H9 (cell line): ENCODE measurements around the gene MPP2. TPM values are rescaled to one million over a fixed set of nuclear protein-coding genes. Genes with fewer than 3 reads are reported as not detected.

Experiments
- DNase-seq: peaks from one replicate; pipeline ENCODE4 v3.0.0-alpha.2; 2017
- H2AFZ ChIP-seq: one replicate; pipeline ENCODE4 v1.6.1; 2013; ENCODE audit warnings: mild to moderate bottlenecking, low read length, control low read depth, moderate library complexity
- H2AK5ac ChIP-seq: 2 replicates; pipeline ENCODE4 v1.6.1; 2013; ENCODE audit warnings: low read length, control low read depth, mixed read lengths; ENCODE audit not compliant: insufficient read length
- H2BK120ac ChIP-seq: one replicate; pipeline ENCODE4 v1.6.1; 2013; ENCODE audit warnings: low read depth, mild to moderate bottlenecking, low read length, control low read depth, inconsistent platforms; ENCODE audit not compliant: poor library complexity, severe bottlenecking
- H2BK12ac ChIP-seq: 2 replicates; pipeline ENCODE4 v1.6.1; 2013; ENCODE audit warnings: low read length, control low read depth, mixed read lengths, low read depth; ENCODE audit not compliant: insufficient read length
- H2BK15ac ChIP-seq: 2 replicates; pipeline ENCODE4 v1.6.1; 2013; ENCODE audit warnings: low read depth, low read length, control low read depth
- H2BK20ac ChIP-seq: one replicate; pipeline ENCODE4 v1.6.1; 2013; ENCODE audit warnings: low read depth, mild to moderate bottlenecking, low read length, control low read depth, inconsistent platforms; ENCODE audit not compliant: poor library complexity, severe bottlenecking
- H2BK5ac ChIP-seq: 2 replicates; pipeline ENCODE4 v1.6.1; 2013; ENCODE audit warnings: low read length, control low read depth, mixed read lengths; ENCODE audit not compliant: insufficient read length
- H3K14ac ChIP-seq: 2 replicates; pipeline ENCODE4 v1.6.1; 2013; ENCODE audit warnings: low read length, control low read depth; ENCODE audit not compliant: insufficient read depth
- H3K18ac ChIP-seq: 2 replicates; pipeline ENCODE4 v1.6.1; 2013; ENCODE audit warnings: low read depth, mild to moderate bottlenecking, mixed read lengths, low read length, control low read depth; ENCODE audit not compliant: insufficient read length
- H3K23ac ChIP-seq: 2 replicates; pipeline ENCODE4 v1.6.1; 2013; ENCODE audit warnings: low read length, control low read depth, mixed read lengths, low read depth; ENCODE audit not compliant: insufficient read length
- H3K23me2 ChIP-seq: 2 replicates; pipeline ENCODE4 v1.6.1; 2013; ENCODE audit warnings: low read depth, mild to moderate bottlenecking, mixed read lengths, low read length, control low read depth; ENCODE audit not compliant: insufficient read length, poor library complexity, severe bottlenecking
- H3K27ac ChIP-seq: 2 replicates; pipeline ENCODE4 v1.5.1; 2013; ENCODE audit warnings: low read length, control low read depth, mixed read lengths, low read depth; ENCODE audit not compliant: insufficient read length
- H3K27me3 ChIP-seq: 2 replicates; pipeline ENCODE4 v1.6.1; 2013; ENCODE audit warnings: low read length, control low read depth, inconsistent platforms; ENCODE audit not compliant: insufficient read depth
- H3K4ac ChIP-seq: 2 replicates; pipeline ENCODE4 v1.6.1; 2013; ENCODE audit warnings: low read depth, mild to moderate bottlenecking, control low read depth, inconsistent platforms, low read length, moderate library complexity
- H3K4me1 ChIP-seq: 2 replicates; pipeline ENCODE4 v1.6.1; 2013; ENCODE audit warnings: low read length, control low read depth, inconsistent platforms; ENCODE audit not compliant: insufficient read depth
- H3K4me2 ChIP-seq: 2 replicates; pipeline ENCODE4 v1.6.1; 2013; ENCODE audit warnings: low read length, control low read depth, mixed read lengths; ENCODE audit not compliant: insufficient read length, insufficient read depth
- H3K56ac ChIP-seq: 2 replicates; pipeline ENCODE4 v1.6.1; 2013; ENCODE audit warnings: low read depth, mild to moderate bottlenecking, mixed read lengths, low read length, control low read depth; ENCODE audit not compliant: insufficient read length
- H3K79me1 ChIP-seq: 2 replicates; pipeline ENCODE4 v1.6.1; 2013; ENCODE audit warnings: low read depth, mild to moderate bottlenecking, moderate library complexity, low read length, control low read depth, inconsistent platforms; ENCODE audit not compliant: insufficient read depth, poor library complexity, severe bottlenecking
- H3K79me2 ChIP-seq: 2 replicates; pipeline ENCODE4 v1.6.1; 2013; ENCODE audit warnings: low read length, control low read depth, inconsistent platforms; ENCODE audit not compliant: insufficient read depth
- H3K9ac ChIP-seq: 2 replicates; pipeline ENCODE4 v1.6.1; 2013; ENCODE audit warnings: low read length, control low read depth, mixed read lengths; ENCODE audit not compliant: insufficient read length; ENCODE audit errors: extremely low read depth
- H3K9me3 ChIP-seq: one replicate; pipeline ENCODE4 v1.6.1; 2013; ENCODE audit warnings: low read depth, low read length, inconsistent platforms; ENCODE audit not compliant: control insufficient read depth
- H3T11ph ChIP-seq: one replicate; pipeline ENCODE4 v1.6.1; 2013; ENCODE audit warnings: mild to moderate bottlenecking, low read length, control low read depth, inconsistent platforms
- H4K20me1 ChIP-seq: one replicate; pipeline ENCODE4 v1.6.1; 2013; ENCODE audit not compliant: control insufficient read depth, insufficient read length, insufficient read depth
- H4K5ac ChIP-seq: 2 replicates; pipeline ENCODE4 v1.6.1; 2013; ENCODE audit warnings: low read depth, mild to moderate bottlenecking, mixed read lengths, low read length, control low read depth; ENCODE audit not compliant: insufficient read length
- H4K8ac ChIP-seq: replicated peaks from 2 replicates; pipeline ENCODE4 v1.6.1; 2013; ENCODE audit warnings: low read length, control low read depth, mixed read lengths, low read depth; ENCODE audit not compliant: insufficient read length
- H4K91ac ChIP-seq: 2 replicates; pipeline ENCODE4 v1.6.1; 2013; ENCODE audit warnings: low read depth, mild to moderate bottlenecking, moderate library complexity, mixed read lengths, low read length, control low read depth; ENCODE audit not compliant: insufficient read length
- H3K27ac Mint-ChIP-seq, 3 experiments: 2 replicates in 2 of 3; 3 replicates in 1 of 3; pipeline ENCODE4 v1.8.0; 2020 to 2021; ENCODE audit warnings: mixed read lengths in 3 of 3, mild to moderate bottlenecking in 1 of 3, moderate library complexity in 1 of 3
- H3K27me3 Mint-ChIP-seq: 2 replicates; pipeline ENCODE4 v1.8.0; 2021; ENCODE audit warnings: low read depth, mild to moderate bottlenecking, moderate library complexity, mixed read lengths
- H3K36me3 Mint-ChIP-seq, 3 experiments: 2 replicates in 2 of 3; 3 replicates in 1 of 3; pipeline ENCODE4 v1.8.0; 2020 to 2021; ENCODE audit warnings: low read depth in 3 of 3, mixed read lengths in 3 of 3; ENCODE audit not compliant: insufficient read depth in 1 of 3
- H3K4me1 Mint-ChIP-seq, 2 experiments: 2 replicates each; pipeline ENCODE4 v1.8.0; 2020; ENCODE audit warnings: mixed read lengths in 2 of 2
- H3K4me3 Mint-ChIP-seq, 2 experiments: 2 replicates in 1 of 2; 3 replicates in 1 of 2; pipeline ENCODE4 v1.8.0; 2020 to 2021; ENCODE audit warnings: mild to moderate bottlenecking in 2 of 2, mixed read lengths in 2 of 2, moderate library complexity in 1 of 2
- H3K9me3 Mint-ChIP-seq, 2 experiments: 2 replicates in 1 of 2; 3 replicates in 1 of 2; pipeline ENCODE4 v1.8.0; 2020; ENCODE audit warnings: mild to moderate bottlenecking in 2 of 2, mixed read lengths in 2 of 2, moderate library complexity in 1 of 2
- WGBS: extraction: QIAGEN DNeasy Blood & Tissue Kit; methylation state at CpG from one replicate; pipeline ENCODE4 v1.1.7; 2013; ENCODE audit warnings: missing lambda C conversion rate, low lambda C conversion rate, mixed read lengths; ENCODE audit not compliant: insufficient read length; ENCODE audit errors: extremely low coverage; 5-methylcytosine and 5-hydroxymethylcytosine counted together
- total RNA-seq: library from RNA; stranded (reverse); gene quantifications from 2 replicates; pipeline ENCODE4 v1.2.1, GENCODE V29; 2021
- TF ChIP-seq, protein P1 (sequence below): fragments of 200-600 bp; sonication (generic); conservative IDR thresholded peaks from 3 replicates; pipeline ENCODE4 v1.8.0; 2021; ENCODE audit warnings: antibody characterized with exemption, mild to moderate bottlenecking

MPP2 gene
- total RNA-seq, 1 experiment from 2014 or later: 16.3 TPM

GRCh38 chr17:43860077-43860725 lies 47.1 kb downstream of the MPP2 start:
- WGBS: no CpG with 5 or more reads among the region's 12 CpGs
- no peaks in the 10 kb centered on the region for H3K4me1 ChIP-seq

More at GRCh38 chr17:43860077-43860725, 47.1 kb downstream of the MPP2 start:
- TF ChIP-seq, protein P1, sequence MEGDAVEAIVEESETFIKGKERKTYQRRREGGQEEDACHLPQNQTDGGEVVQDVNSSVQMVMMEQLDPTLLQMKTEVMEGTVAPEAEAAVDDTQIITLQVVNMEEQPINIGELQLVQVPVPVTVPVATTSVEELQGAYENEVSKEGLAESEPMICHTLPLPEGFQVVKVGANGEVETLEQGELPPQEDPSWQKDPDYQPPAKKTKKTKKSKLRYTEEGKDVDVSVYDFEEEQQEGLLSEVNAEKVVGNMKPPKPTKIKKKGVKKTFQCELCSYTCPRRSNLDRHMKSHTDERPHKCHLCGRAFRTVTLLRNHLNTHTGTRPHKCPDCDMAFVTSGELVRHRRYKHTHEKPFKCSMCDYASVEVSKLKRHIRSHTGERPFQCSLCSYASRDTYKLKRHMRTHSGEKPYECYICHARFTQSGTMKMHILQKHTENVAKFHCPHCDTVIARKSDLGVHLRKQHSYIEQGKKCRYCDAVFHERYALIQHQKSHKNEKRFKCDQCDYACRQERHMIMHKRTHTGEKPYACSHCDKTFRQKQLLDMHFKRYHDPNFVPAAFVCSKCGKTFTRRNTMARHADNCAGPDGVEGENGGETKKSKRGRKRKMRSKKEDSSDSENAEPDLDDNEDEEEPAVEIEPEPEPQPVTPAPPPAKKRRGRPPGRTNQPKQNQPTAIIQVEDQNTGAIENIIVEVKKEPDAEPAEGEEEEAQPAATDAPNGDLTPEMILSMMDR: no peak
- Histone ChIP-seq H3K27ac (no peak overlapping the region), H3K18ac (no peak overlapping the region), H2BK15ac (no peak overlapping the region), H2AK5ac (no peak overlapping the region), H3K9ac (no peak overlapping the region), H2AFZ (no peak overlapping the region), H4K8ac (no peak overlapping the region), H2BK120ac (no peak overlapping the region), H3K79me1 (no peaks in the 10 kb centered on the region), H3K9me3 (no peaks in the 10 kb centered on the region), H3K4ac (no peak overlapping the region), H3K56ac (no peak overlapping the region), H3K27me3 (no peaks in the 10 kb centered on the region), H3K79me2 (no peaks in the 10 kb centered on the region), H3K4me2 (no peak overlapping the region), H2BK12ac (no peak overlapping the region), H4K5ac (no peak overlapping the region), H3K23ac (no peak overlapping the region), H3K23me2 (no peaks in the 10 kb centered on the region), H3T11ph (no peak overlapping the region), H4K91ac (no peak overlapping the region), H3K14ac (no peak overlapping the region), H2BK5ac (no peak overlapping the region), H4K20me1 (peaks cover 2% of the 10 kb centered on the region), H2BK20ac (no peak overlapping the region)
- H3K27me3 Mint-ChIP-seq: peaks cover 1% of the 10 kb centered on the region
- H3K4me1 Mint-ChIP-seq: peaks cover 0 to 2% of the 10 kb centered on the region in 2 experiments; a peak in 1 of 4 replicates
- no peak overlapping the region for H3K4me3 Mint-ChIP-seq
- H3K36me3 Mint-ChIP-seq: no peaks in the 10 kb centered on the region
- no peaks in the 10 kb centered on the region for H3K9me3 Mint-ChIP-seq
- no peak overlapping the region for H3K27ac Mint-ChIP-seq
- DNase-seq: no peak
